Measurements from ENCODE around the gene ATRX. TPM values are rescaled to one million over a fixed set of nuclear protein-coding genes. Genes with fewer than 3 reads are reported as not detected.
A peak's percentile ranks its signal among the peaks of the same experiment; 100 is the strongest.

The ATRX gene
- total and polyA plus RNA-seq, 2 of the 8 experiments (the other 6 are each of a cell fraction or from before 2014, with no cell fraction given): 28.4 to 97.8 TPM

GRCh38 chrX:77493677-77494553 is 292.1 kb downstream of the ATRX start:
- Histone ChIP-seq H4K8ac (ENCODE audit: extremely low read depth, insufficient read depth, low read length) (peak overlapping the region; percentile 51; the same call in 1 of the 2 replicates), H3K9ac (replicated peaks in 1 of 4; ENCODE audit: extremely low read depth in 1 of 4, low read depth in 3 of 4, low read length in 3 of 4) (no peak overlapping the region), H2BK15ac (ENCODE audit: low read length) (no peak overlapping the region), H3K56ac (replicated peaks; ENCODE audit: insufficient read length, low read depth, low read length) (no peak overlapping the region), H3K36me3 (ENCODE audit: control insufficient read depth in 2 of 4, insufficient read depth in 4 of 4, low read length in 3 of 4) (no peaks in the 10 kb centered on the region), H3K4me3 (ENCODE audit: extremely low read depth in 1 of 4, insufficient read depth in 2 of 4, low read depth in 3 of 4, low read length in 4 of 4) (no peak overlapping the region; a peak in 1 of 8 replicates), H3K27ac (ENCODE audit: low read depth, low read length) (peak overlapping the region; percentile 47; the same call in 1 of the 2 replicates), H3K18ac (ENCODE audit: extremely low read depth, low read length) (no peak overlapping the region), H4K20me1 (replicated peaks in 1 of 2; ENCODE audit: control insufficient read depth in 1 of 2, insufficient read depth in 2 of 2, low read length in 2 of 2) (no peaks in the 10 kb centered on the region), H2BK12ac (ENCODE audit: low read depth, low read length) (no peak overlapping the region), H3K9me3 (ENCODE audit: insufficient read depth in 2 of 2, low read depth in 1 of 2, low read length in 1 of 2) (no peaks in the 10 kb centered on the region), H3K23me2 (ENCODE audit: low read depth, low read length) (no peaks in the 10 kb centered on the region), H4K91ac (replicated peaks; ENCODE audit: insufficient read length, low read length) (no peak overlapping the region), H2AFZ (ENCODE audit: low read length) (no peak overlapping the region), H3K27me3 (replicated peaks in 1 of 4; ENCODE audit: control insufficient read depth in 3 of 4, extremely low read depth in 1 of 4, insufficient read depth in 3 of 4, low read length in 3 of 4) (no peaks in the 10 kb centered on the region), H3K14ac (ENCODE audit: insufficient read length) (no peak overlapping the region), H3K79me1 (ENCODE audit: low read depth, low read length) (no peaks in the 10 kb centered on the region), H2AK5ac (ENCODE audit: low read depth, low read length) (no peak overlapping the region), H2BK20ac (ENCODE audit: low read length) (no peak overlapping the region), H3K4me1 (replicated peaks in 1 of 4; ENCODE audit: control insufficient read depth in 3 of 4, insufficient read depth in 4 of 4, low read length in 3 of 4) (peaks cover 0 to 7% (median 0%) of the 10 kb centered on the region in 4 experiments; a peak in 2 of 7 replicates), H3K23ac (ENCODE audit: insufficient read length) (no peak overlapping the region), H3K4ac (replicated peaks; ENCODE audit: insufficient read length, low read depth, low read length) (no peak overlapping the region), H2BK120ac (replicated peaks; ENCODE audit: low read depth, low read length) (no peak overlapping the region), H2BK5ac (ENCODE audit: low read depth, low read length) (no peak overlapping the region; the same call in 1 of the 2 replicates), H3K4me2 (ENCODE audit: insufficient read depth in 1 of 2, low read depth in 2 of 2, low read length in 2 of 2) (peak overlapping the region; percentile 33 to 45; a peak in 3 of 4 replicates), H4K5ac (ENCODE audit: insufficient read length, low read depth, low read length) (no peak overlapping the region), H3K79me2 (ENCODE audit: control insufficient read depth in 1 of 2, insufficient read depth in 2 of 2, low read length in 2 of 2) (no peaks in the 10 kb centered on the region)
- CTCF ChIA-PET (ENCODE audit: partially characterized antibody): interaction anchor here (0.7 to 1.1 kb wide), 2 partner anchors 35 to 43 kb away, joined by 3 read pairs; no protein-coding TSS in a partner anchor
- POLR2A ChIA-PET (ENCODE audit: partially characterized antibody): no interaction called here
- WGBS, 2 experiments (ENCODE audit: extremely low coverage in 1 of 2, insufficient coverage in 1 of 2, insufficient read length in 1 of 2, insufficient replicate concordance in 2 of 2, low coverage in 1 of 2, low lambda C conversion rate in 2 of 2, missing lambda C conversion rate in 1 of 2): 82% methylated on average over 12 of the region's 20 CpGs; no CpG with 5 or more reads in 1 of the 2 experiments
- FAIRE-seq (no peak), DNase-seq (ENCODE audit: low read depth in 1 of 2, low spot score in 2 of 2) (peak; percentile 47 to 59)
- no peak for TF ChIP-seq POLR2A (IDR thresholded peaks at IDR 0.05; ENCODE audit: control extremely low read depth in 1 of 2, low read depth in 2 of 2, low read length in 2 of 2)
- no peak for TF ChIP-seq BRCA1 (IDR thresholded peaks at IDR 0.05; ENCODE audit: low read depth, low read length)
- peak; percentile 34 for TF ChIP-seq ASH2L (IDR thresholded peaks at IDR 0.05; ENCODE audit: low read length)
- TF ChIP-seq RNF2 (IDR thresholded peaks at IDR 0.05; ENCODE audit: borderline replicate concordance, low read depth, low read length, missing control alignments, poor library complexity, severe bottlenecking): no peak
- 0 out of 2 replicates have a peak, but pooled peaks have one; percentile 13 for TF ChIP-seq TCF12 (IDR thresholded peaks at IDR 0.05; ENCODE audit: low read depth, low read length)
- no peak for TF ChIP-seq CREB1 (IDR thresholded peaks at IDR 0.05)

Measured in H1 (cell line).